Retinal pigment epithelial cell (primary cell): Measurements from ENCODE around the gene SSTR3.

Source experiments
- DNase-seq: peaks from one replicate; pipeline ENCODE4 v3.0.0-alpha.2; 2010; ENCODE audit warnings: low read depth
- H3K4me3 ChIP-seq: 2 replicates; pipeline ENCODE4 v1.5.1; 2011; ENCODE audit warnings: mild to moderate bottlenecking, low read length, control low read depth, moderate library complexity
- TF ChIP-seq, protein P1 (sequence below): conservative IDR thresholded peaks from 2 replicates; pipeline ENCODE4 v1.5.1; 2011; ENCODE audit warnings: low read depth, low read length, control low read depth, inconsistent platforms

Gene SSTR3

GRCh38 chr22:37160027-37160426 lies 52.2 kb downstream of the SSTR3 start:
- DNase-seq, result no peak
- no peak overlapping the region for H3K4me3 ChIP-seq
- TF ChIP-seq, protein P1, sequence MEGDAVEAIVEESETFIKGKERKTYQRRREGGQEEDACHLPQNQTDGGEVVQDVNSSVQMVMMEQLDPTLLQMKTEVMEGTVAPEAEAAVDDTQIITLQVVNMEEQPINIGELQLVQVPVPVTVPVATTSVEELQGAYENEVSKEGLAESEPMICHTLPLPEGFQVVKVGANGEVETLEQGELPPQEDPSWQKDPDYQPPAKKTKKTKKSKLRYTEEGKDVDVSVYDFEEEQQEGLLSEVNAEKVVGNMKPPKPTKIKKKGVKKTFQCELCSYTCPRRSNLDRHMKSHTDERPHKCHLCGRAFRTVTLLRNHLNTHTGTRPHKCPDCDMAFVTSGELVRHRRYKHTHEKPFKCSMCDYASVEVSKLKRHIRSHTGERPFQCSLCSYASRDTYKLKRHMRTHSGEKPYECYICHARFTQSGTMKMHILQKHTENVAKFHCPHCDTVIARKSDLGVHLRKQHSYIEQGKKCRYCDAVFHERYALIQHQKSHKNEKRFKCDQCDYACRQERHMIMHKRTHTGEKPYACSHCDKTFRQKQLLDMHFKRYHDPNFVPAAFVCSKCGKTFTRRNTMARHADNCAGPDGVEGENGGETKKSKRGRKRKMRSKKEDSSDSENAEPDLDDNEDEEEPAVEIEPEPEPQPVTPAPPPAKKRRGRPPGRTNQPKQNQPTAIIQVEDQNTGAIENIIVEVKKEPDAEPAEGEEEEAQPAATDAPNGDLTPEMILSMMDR, result peak; percentile 5

- DNase-seq, result no peak
- TF ChIP-seq, protein P1, result no peak
These were observed 53.4 kb downstream of the SSTR3 start for GRCh38 chr22:37158963-37159290.

DNA sequence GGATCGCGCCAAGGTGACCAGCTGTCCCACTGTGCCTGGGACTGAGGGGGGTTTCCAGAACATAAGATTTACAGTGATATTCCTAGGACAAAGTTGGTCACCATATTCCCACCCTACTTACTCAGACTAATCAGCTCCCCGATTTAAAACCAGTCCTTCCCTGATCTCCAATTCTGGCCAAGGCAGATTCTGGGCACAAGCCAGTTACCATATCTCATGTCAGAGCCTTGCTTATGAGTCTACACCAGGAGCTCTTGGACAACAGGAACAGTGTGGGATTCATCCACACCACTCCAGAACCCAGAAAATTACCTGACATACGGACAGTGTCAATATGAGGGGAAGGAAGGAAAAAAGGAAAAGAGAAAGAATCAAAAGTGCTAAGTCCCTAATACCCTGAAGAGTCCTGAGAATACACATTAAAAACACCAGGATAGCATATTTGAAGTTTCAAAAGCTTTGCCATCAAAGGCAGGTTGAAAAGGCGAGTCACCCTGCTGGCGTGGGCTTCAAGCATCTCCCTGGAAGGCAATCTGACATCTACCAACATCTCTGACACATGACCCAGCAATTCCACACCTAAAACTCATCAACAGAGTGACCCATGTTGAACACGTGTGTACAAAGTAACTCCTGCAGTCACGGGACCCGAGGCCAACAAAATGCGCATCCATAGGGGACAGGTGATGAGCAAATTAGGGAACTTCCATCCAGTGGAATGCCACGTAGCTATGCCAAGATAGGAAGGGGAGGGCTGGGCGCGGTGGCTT lies 54.6 kb downstream of the SSTR3 start:
- TF ChIP-seq, protein P1, result no peak
- DNase-seq, result no peak
- H3K4me3 ChIP-seq, result no peak overlapping the region

More at GRCh38 chr22:37158963-37159290, 53.4 kb downstream of the SSTR3 start:
- no peak overlapping the region for H3K4me3 ChIP-seq

- DNase-seq, result no peak
- no peak overlapping the region for H3K4me3 ChIP-seq
- TF ChIP-seq, protein P1, result no peak
These were observed 55.4 kb downstream of the SSTR3 start for GRCh38 chr22:37156686-37157435.

- H3K4me3 ChIP-seq, result no peak overlapping the region
- no peak for DNase-seq
- TF ChIP-seq, protein P1, result no peak
These were observed 56.3 kb downstream of the SSTR3 start for GRCh38 chr22:37155971-37156370.

GRCh38 chr22:37154925-37155712 lies 57.2 kb downstream of the SSTR3 start:
- DNase-seq, result no peak
- TF ChIP-seq, protein P1, result no peak
- H3K4me3 ChIP-seq, result no peak overlapping the region
